CD4-positive, alpha-beta T cell treated with Interleukin-17A for 1 hour (primary cell): Measurements from ENCODE around the gene RBFOX2.
"Not testable (repeated sequence)": the region's sequence is repeated elsewhere in the genome, so short reads cannot be mapped to it uniquely, and the experiment has no call there.

Experiments
- DNase-seq: peaks from one replicate; pipeline ENCODE4 v3.0.0-alpha.2; 2020

The RBFOX2 gene

GRCh38 chr22:36003972-36004674, 24.5 kb downstream of the RBFOX2 start:
- no peak for DNase-seq

GRCh38 chr22:36002718-36003260, 25.8 kb downstream of the RBFOX2 start:
- DNase-seq: no peak

GRCh38 chr22:36002084-36002483, 26.5 kb downstream of the RBFOX2 start:
- DNase-seq: no peak

- DNase-seq: no peak
Measured at GRCh38 chr22:35998748-35999147, 29.9 kb downstream of the RBFOX2 start.

- no peak for DNase-seq
Measured at GRCh38 chr22:35997438-35997837, 31.2 kb downstream of the RBFOX2 start.

- no peak for DNase-seq
Measured at GRCh38 chr22:35996596-35996995, 32.0 kb downstream of the RBFOX2 start.

- DNase-seq: no peak
Measured at GRCh38 chr22:35995772-35996171, 32.9 kb downstream of the RBFOX2 start.

GRCh38 chr22:35995348-35995747, 33.3 kb downstream of the RBFOX2 start:
- no peak for DNase-seq

GRCh38 chr22:35993727-35994126, 34.9 kb downstream of the RBFOX2 start:
- not testable (repeated sequence) for DNase-seq

- DNase-seq: no peak
Measured at GRCh38 chr22:35993048-35993714, 35.4 kb downstream of the RBFOX2 start.

- no peak for DNase-seq
Measured at GRCh38 chr22:35991168-35991567, 37.5 kb downstream of the RBFOX2 start.

- no peak for DNase-seq
Measured at GRCh38 chr22:35988030-35988429, 40.6 kb downstream of the RBFOX2 start.

GRCh38 chr22:35987487-35987886, 41.1 kb downstream of the RBFOX2 start:
- no peak for DNase-seq

- no peak for DNase-seq
Measured at GRCh38 chr22:35986088-35986487, 42.5 kb downstream of the RBFOX2 start.

GRCh38 chr22:35985371-35985770, 43.3 kb downstream of the RBFOX2 start:
- DNase-seq: no peak

- no peak for DNase-seq
Measured at GRCh38 chr22:35984183-35985175, 44.1 kb downstream of the RBFOX2 start.

GRCh38 chr22:35981900-35982299, 46.7 kb downstream of the RBFOX2 start:
- DNase-seq: no peak

GRCh38 chr22:35978889-35979288, 49.7 kb downstream of the RBFOX2 start:
- no peak for DNase-seq

- no peak for DNase-seq
Measured at GRCh38 chr22:35978201-35978600, 50.4 kb downstream of the RBFOX2 start.

GRCh38 chr22:35977136-35977535, 51.5 kb downstream of the RBFOX2 start:
- DNase-seq: no peak

GRCh38 chr22:35973388-35973787, 55.2 kb downstream of the RBFOX2 start:
- DNase-seq: no peak

GRCh38 chr22:35972559-35972958, 56.1 kb downstream of the RBFOX2 start:
- no peak for DNase-seq

GRCh38 chr22:35971456-35972119, 57.0 kb downstream of the RBFOX2 start:
- no peak for DNase-seq
